Articular chondrocyte of knee joint (primary cell): Measurements from ENCODE around the gene ESR2. TPM values are rescaled to one million over a fixed set of nuclear protein-coding genes. Genes with fewer than 3 reads are reported as not detected.

Source experiments
- small RNA-seq: library from RNA; depleted of rRNA; stranded (forward); fragments of <200 nt; gene quantifications from one replicate; pipeline ENCODE3, GENCODE V24; 2012
- total RNA-seq: library from RNA; depleted of rRNA; stranded (reverse); fragments of >200 nt; gene quantifications from 2 replicates; pipeline ENCODE4 v1.2.3, GENCODE V29; 2012

Gene ESR2
- 0.11 and 0.13 TPM in 2 replicates for total RNA-seq

GRCh38 chr14:64293976-64294671 lies at the start of gene ESR2:
TSS of gene ESR2 (minus strand) at chr14:64294371. CDS start at chr14:64282985, 11,386 bp downstream.

Small RNAs within 50 kb of the gene (small RNA-seq; reads per million reads assigned to genes)
- gene MIR548H1: not detected

Other genes with a start within 250 kb of the ESR2 start
- gene MTHFD1, start 94.0 kb upstream of the ESR2 start, total RNA-seq: 32.7 and 39.5 TPM in 2 replicates
- 0.32 and 0.39 TPM in 2 replicates for gene AKAP5, start 171.1 kb upstream of the ESR2 start, total RNA-seq
- 12.0 and 13.3 TPM in 2 replicates for gene ZBTB25, start 209.5 kb upstream of the ESR2 start, total RNA-seq
- 64.9 and 75.0 TPM in 2 replicates for gene ZBTB1, start 210.4 kb upstream of the ESR2 start, total RNA-seq
- 11.5 and 13.6 TPM in 2 replicates for gene HSPA2, start 246.4 kb upstream of the ESR2 start, total RNA-seq